ENCODE measurements around the gene ASPHD2.

The ASPHD2 gene

GRCh38 chr22:26457661-26458272 lies 28.7 kb downstream of the ASPHD2 start:
- no peak for DNase-seq (ENCODE audit: low read depth in 1 of 2, low spot score in 1 of 2)
- H3K27me3 ChIP-seq (ENCODE audit: insufficient read depth, poor library complexity, severe bottlenecking): no peaks in the 10 kb centered on the region
- H3K27ac ChIP-seq (replicated peaks): no peak overlapping the region
- H3K4me3 ChIP-seq (replicated peaks; ENCODE audit: insufficient read depth, low read length): no peak overlapping the region
- TF ChIP-seq POLR2AphosphoS5 (IDR thresholded peaks at IDR 0.05; ENCODE audit: low read depth) (no peak), GABPA (IDR thresholded peaks at IDR 0.05; ENCODE audit: low read depth) (no peak), SPI1 (IDR thresholded peaks at IDR 0.05; ENCODE audit: borderline replicate concordance, low read depth) (no peak), CTCF (IDR thresholded peaks at IDR 0.05; ENCODE audit: insufficient read depth, low read length) (no peak), REST (IDR thresholded peaks at IDR 0.05; ENCODE audit: insufficient replicate concordance, low read depth) (no peak)

GRCh38 chr22:26460202-26460601 lies 31.1 kb downstream of the ASPHD2 start:
- TF ChIP-seq POLR2AphosphoS5 (IDR thresholded peaks at IDR 0.05; ENCODE audit: low read depth) (no peak), GABPA (IDR thresholded peaks at IDR 0.05; ENCODE audit: low read depth) (no peak), REST (IDR thresholded peaks at IDR 0.05; ENCODE audit: insufficient replicate concordance, low read depth) (no peak), CTCF (IDR thresholded peaks at IDR 0.05; ENCODE audit: insufficient read depth, low read length) (no peak), SPI1 (IDR thresholded peaks at IDR 0.05; ENCODE audit: borderline replicate concordance, low read depth) (no peak)
- Histone ChIP-seq H3K27ac (replicated peaks) (no peak overlapping the region), H3K4me3 (replicated peaks; ENCODE audit: insufficient read depth, low read length) (no peak overlapping the region), H3K27me3 (ENCODE audit: insufficient read depth, poor library complexity, severe bottlenecking) (no peaks in the 10 kb centered on the region)
- no peak for DNase-seq (ENCODE audit: low read depth in 1 of 2, low spot score in 1 of 2)

- peak in 1 of 2 experiments; percentile 25 for DNase-seq (ENCODE audit: low read depth in 1 of 2, low spot score in 1 of 2)
- TF ChIP-seq POLR2AphosphoS5 (IDR thresholded peaks at IDR 0.05; ENCODE audit: low read depth) (no peak), REST (IDR thresholded peaks at IDR 0.05; ENCODE audit: insufficient replicate concordance, low read depth) (no peak), CTCF (IDR thresholded peaks at IDR 0.05; ENCODE audit: insufficient read depth, low read length) (peak; percentile 57), GABPA (IDR thresholded peaks at IDR 0.05; ENCODE audit: low read depth) (no peak), SPI1 (IDR thresholded peaks at IDR 0.05; ENCODE audit: borderline replicate concordance, low read depth) (no peak)
Measured at GRCh38 chr22:26461188-26461810, 32.2 kb downstream of the ASPHD2 start.

More at GRCh38 chr22:26461188-26461810, 32.2 kb downstream of the ASPHD2 start:
- H3K4me3 ChIP-seq (replicated peaks; ENCODE audit: insufficient read depth, low read length): no peak overlapping the region
- no peaks in the 10 kb centered on the region for H3K27me3 ChIP-seq (ENCODE audit: insufficient read depth, poor library complexity, severe bottlenecking)
- H3K27ac ChIP-seq (replicated peaks): no peak overlapping the region
